ENCODE measurements around the gene TMEM163. TPM values are rescaled to one million over a fixed set of nuclear protein-coding genes. Genes with fewer than 3 reads are reported as not detected.

Gene TMEM163
- total RNA-seq, 6 donors from 2014 or later, result 19.3 to 71.6 (median 26.7) TPM

DNA sequence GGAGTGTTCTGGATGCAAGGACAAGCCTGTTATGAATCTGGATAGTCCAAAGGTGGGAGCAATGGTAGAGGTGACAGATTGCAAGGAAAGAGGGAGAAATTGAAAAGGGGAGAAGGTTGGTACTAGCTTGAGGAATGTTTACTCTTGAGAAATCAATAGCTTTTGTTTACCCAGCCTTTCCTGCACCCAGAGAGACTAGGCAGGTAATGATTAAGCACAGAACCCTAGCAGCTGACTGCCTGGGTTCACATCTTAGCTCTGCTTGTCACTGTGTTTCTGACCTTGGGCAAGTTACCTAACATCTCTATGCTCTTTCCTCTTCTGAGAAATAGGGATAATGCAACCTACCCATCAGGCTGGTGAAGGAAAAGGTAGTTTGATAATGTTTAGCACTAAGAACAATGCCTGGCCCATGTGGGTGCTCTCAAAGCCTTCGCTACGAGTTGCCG is 286.3 kb downstream of the TMEM163 start:
- DNase-seq (no peak), ATAC-seq (ENCODE audit: low FRiP score in 2 of 2) (no peak)
- Histone ChIP-seq H3K36me3 (peaks cover 0 to 48% (median 2%) of the 10 kb centered on the region in 4 donors), H3K4me3 (no peak overlapping the region), H3K27me3 (no peaks in the 10 kb centered on the region), H3K27ac (no peak overlapping the region), H3K4me1 (no peaks in the 10 kb centered on the region), H3K9me3 (no peaks in the 10 kb centered on the region)
- TF ChIP-seq CTCF (IDR thresholded peaks at IDR 0.05), result no peak
- no peak for TF ChIP-seq EP300 (IDR thresholded peaks at IDR 0.05)
- TF ChIP-seq POLR2A (IDR thresholded peaks at IDR 0.05), result no peak
- TF ChIP-seq POLR2AphosphoS5 (IDR thresholded peaks at IDR 0.05), result no peak
- 79 to 97% methylated on average over 3 of the region's 3 CpGs for WGBS, 2 donors

GRCh38 chr2:134431838-134432434 is 286.9 kb downstream of the TMEM163 start:
- no peak for ATAC-seq (ENCODE audit: low FRiP score in 2 of 2)
- Histone ChIP-seq H3K4me3 (no peak overlapping the region), H3K27ac (no peak overlapping the region), H3K9me3 (no peaks in the 10 kb centered on the region), H3K36me3 (peaks cover 0 to 49% (median 2%) of the 10 kb centered on the region in 4 donors), H3K27me3 (no peaks in the 10 kb centered on the region), H3K4me1 (no peaks in the 10 kb centered on the region)
- 91 to 100% methylated on average over 2 of the region's 2 CpGs for WGBS, 2 donors
- no peak for TF ChIP-seq CTCF (IDR thresholded peaks at IDR 0.05)
- TF ChIP-seq POLR2A (IDR thresholded peaks at IDR 0.05), result no peak
- TF ChIP-seq POLR2AphosphoS5 (IDR thresholded peaks at IDR 0.05), result no peak
- TF ChIP-seq EP300 (IDR thresholded peaks at IDR 0.05), result no peak
- DNase-seq, result no peak

DNA sequence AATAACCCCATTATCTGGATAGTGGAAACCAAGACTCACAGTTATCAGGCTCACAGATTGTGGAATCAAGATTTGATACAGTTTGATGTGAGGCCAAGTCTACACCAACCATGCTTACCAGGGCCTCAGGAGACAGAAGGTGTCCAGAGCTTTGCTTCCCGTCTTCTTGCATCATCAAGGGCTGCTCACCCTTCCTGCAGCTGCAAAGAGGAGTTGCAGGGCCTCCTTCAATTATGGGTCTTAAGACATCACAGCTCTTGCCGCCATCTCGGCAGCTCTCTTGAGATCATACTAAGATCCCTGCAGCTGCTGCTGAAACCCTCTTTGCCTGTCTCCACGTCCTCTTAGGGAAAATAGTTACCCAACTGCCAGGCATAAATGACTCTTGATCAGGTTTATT is 288.9 kb downstream of the TMEM163 start:
- TF ChIP-seq CTCF (IDR thresholded peaks at IDR 0.05) (no peak), EP300 (IDR thresholded peaks at IDR 0.05) (no peak), POLR2A (IDR thresholded peaks at IDR 0.05) (no peak), POLR2AphosphoS5 (IDR thresholded peaks at IDR 0.05) (no peak)
- Histone ChIP-seq H3K27ac (no peak overlapping the region), H3K36me3 (peaks cover 0 to 40% (median 2%) of the 10 kb centered on the region in 4 donors), H3K27me3 (no peaks in the 10 kb centered on the region), H3K9me3 (no peaks in the 10 kb centered on the region), H3K4me3 (no peak overlapping the region), H3K4me1 (no peaks in the 10 kb centered on the region)
- 85% methylated on average over 4 of the region's 4 CpGs for WGBS, 2 donors
- ATAC-seq (ENCODE audit: low FRiP score in 2 of 2) (no peak), DNase-seq (no peak)

- no peak for TF ChIP-seq EP300 (IDR thresholded peaks at IDR 0.05)
- no peak for TF ChIP-seq POLR2AphosphoS5 (IDR thresholded peaks at IDR 0.05)
- no peak for TF ChIP-seq CTCF (IDR thresholded peaks at IDR 0.05)
- no peak for TF ChIP-seq POLR2A (IDR thresholded peaks at IDR 0.05)
- 88 to 91% methylated on average over 3 of the region's 3 CpGs for WGBS, 2 donors
- ATAC-seq (ENCODE audit: low FRiP score in 2 of 2) (no peak), DNase-seq (no peak)
- Histone ChIP-seq H3K4me3 (no peak overlapping the region), H3K27me3 (no peaks in the 10 kb centered on the region), H3K36me3 (peaks cover 0 to 50% (median 6%) of the 10 kb centered on the region in 4 donors), H3K27ac (no peak overlapping the region), H3K9me3 (no peaks in the 10 kb centered on the region), H3K4me1 (no peaks in the 10 kb centered on the region)
Observed at GRCh38 chr2:134426721-134427120, 292.1 kb downstream of the TMEM163 start.
